Parathyroid adenoma (tissue), 2 donors: ENCODE data around the gene NCOA3.

Experiments
- H2AFZ ChIP-seq: fragments of 300-600 bp; sonication (generic); one replicate; pipeline ENCODE4 v1.7.0; 2017; ENCODE audit warnings: antibody characterized with exemption, mild to moderate bottlenecking
- H3K27ac ChIP-seq: fragments of 300-600 bp; sonication (generic); one replicate; pipeline ENCODE4 v1.7.0; 2017
- H3K27me3 ChIP-seq: fragments of 300-600 bp; sonication (generic); one replicate; pipeline ENCODE4 v1.7.0; 2017; ENCODE audit warnings: low read length; ENCODE audit not compliant: control insufficient read depth, insufficient read depth
- H3K36me3 ChIP-seq: fragments of 300-600 bp; sonication (generic); one replicate; pipeline ENCODE4 v1.7.0; 2017; ENCODE audit warnings: low read length; ENCODE audit not compliant: control insufficient read depth, insufficient read depth
- H3K4me1 ChIP-seq: fragments of 300-600 bp; sonication (generic); one replicate; pipeline ENCODE4 v1.7.0; 2017; ENCODE audit warnings: control low read depth
- H3K4me2 ChIP-seq: fragments of 300-600 bp; sonication (generic); one replicate; pipeline ENCODE4 v1.7.0; 2017; ENCODE audit warnings: low read length
- H3K4me3 ChIP-seq: fragments of 300-600 bp; sonication (generic); one replicate; pipeline ENCODE4 v1.7.0; 2017; ENCODE audit warnings: low read depth, low read length
- H3K79me2 ChIP-seq: fragments of 300-600 bp; sonication (generic); one replicate; pipeline ENCODE4 v1.7.0; 2017; ENCODE audit warnings: control low read depth
- H3K9ac ChIP-seq: fragments of 300-600 bp; sonication (generic); one replicate; pipeline ENCODE4 v1.7.0; 2017; ENCODE audit warnings: mild to moderate bottlenecking
- H3K9me3 ChIP-seq: fragments of 300-600 bp; sonication (generic); one replicate; pipeline ENCODE4 v1.7.0; 2017; ENCODE audit warnings: low read length; ENCODE audit not compliant: control insufficient read depth
- CTCF ChIP-seq: fragments of 300-600 bp; sonication (generic); IDR thresholded peaks from one replicate; pipeline ENCODE4 v1.7.0; 2017; ENCODE audit warnings: antibody characterized with exemption, mild to moderate bottlenecking
- donor health status: primary hyperparathyroidism.

NCOA3 gene

GRCh38 chr20:47606983-47607613, 105.4 kb downstream of the NCOA3 start:
- TF ChIP-seq CTCF = no peak
- H3K9me3 ChIP-seq = no peaks in the 10 kb centered on the region
- no peak overlapping the region for H3K9ac ChIP-seq
- H3K79me2 ChIP-seq = peaks cover 22% of the 10 kb centered on the region
- H3K27ac ChIP-seq = no peak overlapping the region
- no peak overlapping the region for H3K4me2 ChIP-seq
- no peak overlapping the region for H3K4me3 ChIP-seq
- no peaks in the 10 kb centered on the region for H3K27me3 ChIP-seq
- no peaks in the 10 kb centered on the region for H3K36me3 ChIP-seq
- peaks cover 6% of the 10 kb centered on the region for H3K4me1 ChIP-seq
- no peak overlapping the region for H2AFZ ChIP-seq

- Histone ChIP-seq H3K4me2 (no peak overlapping the region), H3K9ac (no peak overlapping the region), H2AFZ (no peak overlapping the region), H3K36me3 (no peaks in the 10 kb centered on the region), H3K27ac (no peak overlapping the region), H3K4me3 (no peak overlapping the region), H3K79me2 (peaks cover 18% of the 10 kb centered on the region), H3K9me3 (no peaks in the 10 kb centered on the region), H3K4me1 (peaks cover 6% of the 10 kb centered on the region), H3K27me3 (no peaks in the 10 kb centered on the region)
- TF ChIP-seq CTCF = no peak
Observed at GRCh38 chr20:47609001-47609400, 107.3 kb downstream of the NCOA3 start.

- Histone ChIP-seq H3K36me3 (no peaks in the 10 kb centered on the region), H2AFZ (no peak overlapping the region), H3K27me3 (no peaks in the 10 kb centered on the region), H3K79me2 (peaks cover 17% of the 10 kb centered on the region), H3K27ac (no peak overlapping the region), H3K4me3 (no peak overlapping the region), H3K9ac (no peak overlapping the region), H3K4me1 (peaks cover 12% of the 10 kb centered on the region), H3K9me3 (no peaks in the 10 kb centered on the region), H3K4me2 (no peak overlapping the region)
- TF ChIP-seq CTCF = no peak
Observed at GRCh38 chr20:47610247-47610944, 108.7 kb downstream of the NCOA3 start.

GRCh38 chr20:47610945-47611250, 109.2 kb downstream of the NCOA3 start:
- Histone ChIP-seq H3K4me2 (no peak overlapping the region), H3K4me1 (peaks cover 12% of the 10 kb centered on the region), H3K4me3 (no peak overlapping the region), H3K27me3 (no peaks in the 10 kb centered on the region), H3K36me3 (no peaks in the 10 kb centered on the region), H3K9me3 (no peaks in the 10 kb centered on the region), H3K79me2 (peaks cover 19% of the 10 kb centered on the region), H3K9ac (no peak overlapping the region), H2AFZ (no peak overlapping the region), H3K27ac (no peak overlapping the region)
- TF ChIP-seq CTCF = no peak

GRCh38 chr20:47611785-47612184, 110.1 kb downstream of the NCOA3 start:
- H2AFZ ChIP-seq = no peak overlapping the region
- no peak overlapping the region for H3K4me2 ChIP-seq
- peaks cover 6% of the 10 kb centered on the region for H3K4me1 ChIP-seq
- H3K27ac ChIP-seq = no peak overlapping the region
- peaks cover 17% of the 10 kb centered on the region for H3K79me2 ChIP-seq
- H3K4me3 ChIP-seq = no peak overlapping the region
- H3K36me3 ChIP-seq = no peaks in the 10 kb centered on the region
- no peaks in the 10 kb centered on the region for H3K27me3 ChIP-seq
- no peak for TF ChIP-seq CTCF
- no peaks in the 10 kb centered on the region for H3K9me3 ChIP-seq
- no peak overlapping the region for H3K9ac ChIP-seq
